Fibroblast of pulmonary artery (primary cell): ENCODE data around the gene CAVIN2.
A peak's percentile ranks its signal among the peaks of the same experiment; 100 is the strongest.

Experiments
- DNase-seq: peaks from one replicate; pipeline ENCODE4 v3.0.0-alpha.2; 2010; ENCODE audit warnings: low read depth
- H3K4me3 ChIP-seq: replicated peaks from 2 replicates; pipeline ENCODE4 v1.5.1; 2011; ENCODE audit warnings: low read depth, mild to moderate bottlenecking, control low read depth, low read length, moderate library complexity
- TF ChIP-seq, protein P1 (sequence below): IDR thresholded peaks from 2 replicates; pipeline ENCODE4 v1.5.1; 2011; ENCODE audit warnings: mild to moderate bottlenecking, control low read depth, low read length, inconsistent platforms; ENCODE audit errors: missing control alignments

The CAVIN2 gene

GRCh38 chr2:191877875-191878274 lies 31.0 kb upstream of the CAVIN2 start:
- no peak overlapping the region for H3K4me3 ChIP-seq
- no peak for DNase-seq
- TF ChIP-seq, protein P1, sequence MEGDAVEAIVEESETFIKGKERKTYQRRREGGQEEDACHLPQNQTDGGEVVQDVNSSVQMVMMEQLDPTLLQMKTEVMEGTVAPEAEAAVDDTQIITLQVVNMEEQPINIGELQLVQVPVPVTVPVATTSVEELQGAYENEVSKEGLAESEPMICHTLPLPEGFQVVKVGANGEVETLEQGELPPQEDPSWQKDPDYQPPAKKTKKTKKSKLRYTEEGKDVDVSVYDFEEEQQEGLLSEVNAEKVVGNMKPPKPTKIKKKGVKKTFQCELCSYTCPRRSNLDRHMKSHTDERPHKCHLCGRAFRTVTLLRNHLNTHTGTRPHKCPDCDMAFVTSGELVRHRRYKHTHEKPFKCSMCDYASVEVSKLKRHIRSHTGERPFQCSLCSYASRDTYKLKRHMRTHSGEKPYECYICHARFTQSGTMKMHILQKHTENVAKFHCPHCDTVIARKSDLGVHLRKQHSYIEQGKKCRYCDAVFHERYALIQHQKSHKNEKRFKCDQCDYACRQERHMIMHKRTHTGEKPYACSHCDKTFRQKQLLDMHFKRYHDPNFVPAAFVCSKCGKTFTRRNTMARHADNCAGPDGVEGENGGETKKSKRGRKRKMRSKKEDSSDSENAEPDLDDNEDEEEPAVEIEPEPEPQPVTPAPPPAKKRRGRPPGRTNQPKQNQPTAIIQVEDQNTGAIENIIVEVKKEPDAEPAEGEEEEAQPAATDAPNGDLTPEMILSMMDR = no peak

DNA sequence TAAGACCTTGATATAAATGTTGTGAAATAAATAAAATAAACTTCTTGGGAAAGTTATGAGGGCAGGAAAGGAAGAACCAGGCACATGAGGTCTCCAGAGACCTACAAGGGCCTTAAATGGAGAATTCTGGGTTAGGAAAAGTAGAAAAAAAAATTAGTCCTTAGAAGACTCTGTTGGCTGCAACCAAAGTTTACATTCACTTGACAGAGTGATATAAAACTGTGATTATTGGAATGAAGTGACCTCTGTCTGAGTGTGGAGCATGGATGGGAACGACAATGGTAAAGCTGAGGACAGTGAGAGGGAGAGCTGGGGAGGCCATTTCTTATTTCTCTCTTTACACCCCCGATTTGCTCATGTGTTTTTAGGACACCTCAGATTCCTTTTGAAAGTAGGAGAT lies 29.0 kb upstream of the CAVIN2 start:
- TF ChIP-seq, protein P1 = no peak
- no peak overlapping the region for H3K4me3 ChIP-seq
- DNase-seq = no peak

DNA sequence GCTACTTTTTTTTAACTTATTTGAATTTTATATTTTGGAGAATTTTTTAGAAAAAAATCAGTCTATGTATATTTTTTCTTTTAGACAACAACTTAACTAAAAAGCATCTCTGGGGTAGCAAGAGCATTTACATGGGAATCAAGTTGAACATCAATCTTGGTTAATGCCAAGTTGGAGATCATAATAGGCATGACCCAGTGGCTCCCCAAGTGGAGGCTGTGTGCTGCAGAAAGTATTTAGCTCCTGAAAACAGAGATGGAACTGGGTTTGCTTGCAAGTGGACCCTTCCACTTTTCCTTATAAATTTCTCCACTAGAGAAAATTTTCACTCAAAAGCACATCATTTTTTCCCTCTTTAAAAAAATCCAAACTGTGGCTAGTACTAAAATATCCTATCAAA lies 23.9 kb upstream of the CAVIN2 start:
- H3K4me3 ChIP-seq = no peak overlapping the region
- TF ChIP-seq, protein P1 = peak; percentile 20
- DNase-seq = no peak

- TF ChIP-seq, protein P1 = no peak
These were observed 22.9 kb upstream of the CAVIN2 start for GRCh38 chr2:191869781-191870180.

DNA sequence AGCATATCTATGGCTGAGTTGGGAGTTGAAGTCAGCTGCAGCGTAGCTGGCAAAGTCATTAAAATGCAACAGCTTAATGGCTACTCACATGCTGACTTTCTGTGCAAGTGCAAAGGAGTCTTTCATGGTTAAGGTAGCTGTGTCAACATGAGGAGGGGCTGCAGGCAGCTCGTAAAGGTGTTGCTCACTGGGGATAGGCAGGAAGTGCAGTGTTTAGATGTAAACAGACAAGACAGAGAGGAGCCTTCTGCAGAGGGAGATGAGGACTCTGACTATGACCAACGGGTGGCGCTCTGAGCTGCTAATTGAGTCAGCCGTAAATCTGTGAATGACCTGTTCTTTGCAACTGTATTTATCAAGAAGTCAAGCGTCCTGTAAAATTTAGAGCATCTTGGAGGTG lies 22.3 kb upstream of the CAVIN2 start:
- peak; percentile 53 for DNase-seq
- TF ChIP-seq, protein P1 = peak; percentile 31
- H3K4me3 ChIP-seq = no peak overlapping the region

More at GRCh38 chr2:191869781-191870180, 22.9 kb upstream of the CAVIN2 start:
- no peak overlapping the region for H3K4me3 ChIP-seq
- DNase-seq = no peak

DNA sequence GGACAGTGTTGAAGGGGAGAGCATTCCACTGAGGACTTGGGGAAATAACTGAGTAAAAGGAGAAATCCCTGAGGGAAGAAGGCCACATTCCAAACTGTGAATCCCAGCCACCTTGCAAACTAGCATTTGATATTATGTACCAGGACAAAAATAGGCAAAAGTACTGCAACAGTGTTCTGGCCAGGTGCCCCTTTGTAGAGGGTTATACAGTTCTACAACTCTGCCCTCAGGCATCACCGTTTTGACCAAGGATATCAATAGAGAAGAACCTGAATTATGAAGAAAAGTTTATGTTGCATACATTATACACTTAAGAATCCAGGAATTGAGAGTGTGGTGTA lies 20.6 kb upstream of the CAVIN2 start:
- H3K4me3 ChIP-seq = no peak overlapping the region
- no peak for DNase-seq
- TF ChIP-seq, protein P1 = no peak

DNA sequence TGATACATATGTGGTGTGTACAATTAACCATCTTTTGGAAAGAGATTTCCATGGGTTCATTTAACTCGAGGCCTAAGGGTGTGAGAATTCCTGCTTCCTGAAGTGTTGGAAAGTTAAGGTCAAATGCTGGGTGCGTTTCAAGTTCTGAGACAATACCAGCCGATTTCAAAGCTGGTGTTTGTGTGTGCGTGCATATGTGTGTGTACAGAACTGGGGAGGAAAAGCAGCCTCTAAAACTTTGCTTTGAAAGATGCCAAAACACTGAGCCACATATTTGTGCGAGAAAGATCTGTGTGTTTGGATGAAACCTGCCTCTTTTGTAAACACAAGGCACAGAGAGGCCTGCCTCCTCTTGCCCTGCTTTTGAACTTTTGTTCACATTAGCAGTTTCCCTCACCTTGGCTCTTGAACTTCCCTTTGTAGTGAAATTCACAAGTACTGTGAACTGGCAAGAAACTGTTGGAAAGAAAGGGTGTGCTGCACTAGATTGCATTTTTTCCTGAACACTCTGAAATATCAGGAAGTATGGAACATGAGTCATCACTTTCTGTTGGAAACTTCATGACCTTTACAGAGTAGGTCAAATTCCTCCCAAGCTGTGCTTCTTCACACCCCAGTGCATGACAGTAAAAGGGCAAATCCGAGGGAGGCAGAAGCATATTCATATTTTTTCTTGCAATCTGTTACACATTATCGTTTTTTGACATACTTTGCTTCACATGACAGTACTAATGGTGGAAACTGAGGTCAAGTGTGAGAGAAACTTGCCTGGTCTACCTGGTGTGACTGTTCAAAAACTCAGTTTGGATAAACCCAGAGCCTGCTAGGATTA lies 20.0 kb upstream of the CAVIN2 start:
- TF ChIP-seq, protein P1 = no peak
- H3K4me3 ChIP-seq = no peak overlapping the region
- DNase-seq = peak; percentile 96
